ENCODE measurements around the gene PLEK. TPM values are rescaled to one million over a fixed set of nuclear protein-coding genes. Genes with fewer than 3 reads are reported as not detected.
"Not testable (repeated sequence)": the region's sequence is repeated elsewhere in the genome, so short reads cannot be mapped to it uniquely, and the experiment has no call there.

Gene PLEK
- polyA plus RNA-seq, 4 donors = 4.5 to 18.9 (median 7.0) TPM

- DNase-seq (ENCODE audit: low read depth in 4 of 4, low spot score in 3 of 4) = no peak
These were observed 19.5 kb downstream of the PLEK start for GRCh38 chr2:68384485-68385107.

GRCh38 chr2:68385220-68385906 is 20.3 kb downstream of the PLEK start:
- DNase-seq (ENCODE audit: low read depth in 4 of 4, low spot score in 3 of 4) = no peak

DNA sequence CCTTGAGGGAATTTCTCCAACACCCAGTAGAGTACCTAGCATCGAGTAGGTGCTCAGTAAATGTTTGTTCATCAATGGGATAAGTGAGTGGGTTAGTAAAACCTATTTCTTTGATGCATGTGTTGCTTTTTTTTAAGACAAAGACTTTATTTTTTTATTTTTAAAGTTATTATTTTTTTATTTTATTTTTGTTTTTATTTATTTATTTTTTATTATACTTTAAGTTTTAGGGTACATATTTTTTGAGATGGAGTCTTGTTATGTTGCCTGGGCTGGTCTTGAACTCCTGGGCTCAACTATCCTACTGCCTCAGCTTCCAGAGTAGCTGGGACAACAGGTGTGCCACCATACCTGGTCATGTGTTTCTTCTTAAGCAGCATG is 20.8 kb downstream of the PLEK start:
- no peak for DNase-seq (ENCODE audit: low read depth in 4 of 4, low spot score in 3 of 4)

DNA sequence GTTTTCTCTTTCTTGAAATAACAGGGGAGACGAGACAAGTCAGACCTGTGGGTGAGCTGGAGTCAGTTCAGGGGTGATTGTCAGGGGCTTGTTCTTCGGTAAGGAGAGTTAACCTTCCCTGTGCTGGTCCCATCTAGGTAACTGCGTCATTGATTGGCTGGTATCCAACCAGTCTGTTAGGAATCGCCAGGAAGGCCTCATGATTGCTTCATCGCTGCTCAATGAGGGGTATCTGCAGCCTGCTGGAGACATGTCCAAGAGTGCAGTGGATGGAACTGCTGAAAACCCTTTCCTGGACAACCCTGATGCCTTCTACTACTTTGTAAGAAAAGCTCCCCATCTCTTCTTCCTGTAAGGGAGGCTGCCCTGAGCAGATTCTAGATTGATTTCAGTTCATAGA is 21.3 kb downstream of the PLEK start:
- DNase-seq (ENCODE audit: low read depth in 4 of 4, low spot score in 3 of 4) = no peak

DNA sequence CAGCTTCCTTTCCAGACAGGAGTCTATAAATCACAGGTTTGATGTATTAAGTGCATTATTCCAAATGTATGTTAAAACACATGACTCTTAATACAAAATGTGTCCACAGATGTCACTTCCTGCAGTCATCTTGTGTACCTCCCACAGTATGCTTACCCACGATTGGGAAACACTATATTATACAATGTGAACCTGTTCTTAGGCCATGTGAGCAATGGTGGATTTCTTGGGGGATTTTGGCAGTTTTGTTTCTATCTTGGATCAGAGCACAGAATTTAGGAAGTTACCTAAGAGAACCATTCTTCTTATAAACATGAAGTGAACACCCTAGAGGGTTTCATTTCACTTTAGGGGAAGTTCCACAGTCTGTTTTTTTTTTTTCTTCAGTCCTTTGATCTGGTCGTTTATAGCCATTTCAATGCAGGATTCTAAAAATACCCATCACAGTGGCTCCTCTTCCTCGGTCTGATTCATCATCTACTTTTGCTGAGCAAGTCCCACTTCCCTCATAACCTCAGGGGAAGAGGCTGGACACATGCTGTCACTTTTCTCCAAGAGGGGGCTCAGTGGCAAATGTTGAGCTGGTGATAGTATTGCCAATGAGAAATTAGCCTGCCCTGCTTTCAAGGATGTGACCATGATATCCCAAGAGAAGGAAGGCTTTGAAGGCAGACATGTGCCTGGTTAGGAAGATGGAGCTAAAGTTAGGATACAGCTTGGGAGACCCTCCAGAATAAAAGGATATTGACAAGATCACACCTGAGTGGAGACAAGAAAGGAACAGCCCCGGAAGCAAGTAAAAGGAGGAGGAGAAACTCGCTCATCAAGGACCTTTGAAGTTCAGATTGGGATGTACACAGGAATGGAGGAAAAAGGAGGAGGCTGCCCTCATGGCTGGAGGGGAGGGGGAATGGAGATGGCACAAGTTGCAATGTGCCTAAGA is 22.6 kb downstream of the PLEK start:
- no peak for DNase-seq (ENCODE audit: low read depth in 4 of 4, low spot score in 3 of 4)

DNA sequence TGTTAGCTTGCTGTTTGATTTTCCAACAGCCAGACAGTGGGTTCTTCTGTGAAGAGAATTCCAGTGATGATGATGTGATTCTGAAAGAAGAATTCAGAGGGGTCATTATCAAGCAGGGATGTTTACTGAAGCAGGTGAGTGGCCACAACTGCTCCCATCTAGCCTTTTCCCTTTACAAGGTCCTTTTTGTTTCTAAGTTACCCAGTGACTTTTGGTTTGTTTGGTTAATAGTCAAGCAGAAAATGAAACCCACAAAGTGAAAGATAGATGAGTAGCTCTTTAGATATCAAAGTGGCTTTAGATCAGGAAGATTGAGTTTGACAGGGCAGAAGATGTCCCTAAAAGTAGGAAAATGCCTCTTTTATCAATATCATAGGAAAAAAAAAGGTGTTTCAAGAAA is 23.3 kb downstream of the PLEK start:
- no peak for DNase-seq (ENCODE audit: low read depth in 4 of 4, low spot score in 3 of 4)

DNA sequence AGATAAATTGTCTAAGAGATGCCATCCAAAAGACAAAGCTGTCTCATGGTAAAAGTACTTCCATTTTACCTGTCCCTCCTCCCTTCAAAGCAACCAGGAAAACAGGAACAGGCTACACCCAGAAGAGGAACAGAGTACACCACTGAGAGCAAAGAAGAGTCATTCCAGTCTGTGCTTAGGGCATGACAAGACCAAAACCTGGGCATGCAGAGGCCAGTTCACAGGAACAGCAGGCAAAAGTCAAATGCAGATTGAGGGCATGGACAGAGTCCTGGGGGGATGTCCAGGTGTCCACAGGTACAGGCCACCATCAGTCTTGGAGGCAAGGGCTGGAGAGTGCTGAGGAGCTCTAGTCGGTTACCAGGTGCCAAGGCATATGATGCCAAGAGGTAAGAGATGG is 23.7 kb downstream of the PLEK start:
- no peak for DNase-seq (ENCODE audit: low read depth in 4 of 4, low spot score in 3 of 4)

DNA sequence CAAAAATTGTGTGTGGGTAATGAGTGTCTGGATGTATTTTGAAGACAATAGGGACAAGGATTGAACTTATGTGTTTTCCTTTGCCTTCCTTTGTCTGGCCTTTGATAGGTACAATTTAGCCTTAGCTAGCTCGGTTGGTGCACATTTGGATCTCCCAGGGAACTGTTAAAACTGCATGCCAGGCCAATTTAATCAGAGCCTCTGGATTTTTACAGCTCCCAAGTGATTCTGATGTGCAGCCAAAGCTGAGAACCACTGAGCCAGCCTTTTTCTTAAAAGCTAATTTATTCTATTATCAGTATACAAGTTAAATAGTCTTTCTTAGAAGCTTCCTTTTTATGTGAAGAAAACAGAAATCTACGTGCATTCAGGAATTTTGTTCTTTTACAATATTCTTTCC is 25.0 kb downstream of the PLEK start:
- no peak for DNase-seq (ENCODE audit: low read depth in 4 of 4, low spot score in 3 of 4)

DNA sequence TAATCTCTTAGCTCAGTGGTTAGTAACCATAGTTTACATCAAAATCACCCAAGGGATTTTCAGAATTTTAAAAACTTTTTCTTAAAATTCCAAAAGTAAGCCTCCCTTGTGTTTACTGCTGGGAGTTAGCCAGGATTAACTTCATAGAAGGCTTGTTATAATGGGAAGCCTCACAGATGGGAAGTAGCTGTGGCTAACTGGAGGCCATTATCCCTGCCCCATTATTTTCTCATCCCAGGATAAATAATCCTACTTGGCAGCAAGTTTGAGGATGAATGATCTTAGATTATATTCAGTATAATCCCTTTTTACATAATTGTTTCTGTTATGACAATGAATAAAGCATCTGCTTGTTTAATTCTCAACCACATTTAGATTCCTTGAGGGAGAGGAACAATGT is 25.5 kb downstream of the PLEK start:
- DNase-seq (ENCODE audit: low read depth in 4 of 4, low spot score in 3 of 4) = no peak

GRCh38 chr2:68391099-68391498 is 26.0 kb downstream of the PLEK start:
- no peak for DNase-seq (ENCODE audit: low read depth in 4 of 4, low spot score in 3 of 4)

DNA sequence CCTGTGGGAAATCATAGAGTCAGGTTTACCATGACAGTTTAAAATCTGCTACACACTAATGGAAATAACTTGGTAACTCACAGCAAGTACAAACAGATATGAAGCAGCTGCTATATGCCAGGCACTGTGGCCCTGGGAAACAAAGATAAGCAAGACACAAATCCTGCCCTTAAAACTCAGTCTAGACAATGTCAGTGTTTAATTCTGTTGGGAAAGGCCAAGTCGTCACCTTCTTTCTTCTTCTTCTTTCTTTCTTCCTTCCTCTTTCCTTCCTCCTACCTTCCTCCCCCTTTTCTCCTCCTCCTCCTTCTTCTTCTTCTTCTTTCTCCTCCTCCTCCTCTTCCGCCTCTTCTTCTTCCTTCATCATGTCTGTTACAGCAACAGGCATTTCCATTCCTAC is 26.8 kb downstream of the PLEK start:
- no peak for DNase-seq (ENCODE audit: low read depth in 4 of 4, low spot score in 3 of 4)

DNA sequence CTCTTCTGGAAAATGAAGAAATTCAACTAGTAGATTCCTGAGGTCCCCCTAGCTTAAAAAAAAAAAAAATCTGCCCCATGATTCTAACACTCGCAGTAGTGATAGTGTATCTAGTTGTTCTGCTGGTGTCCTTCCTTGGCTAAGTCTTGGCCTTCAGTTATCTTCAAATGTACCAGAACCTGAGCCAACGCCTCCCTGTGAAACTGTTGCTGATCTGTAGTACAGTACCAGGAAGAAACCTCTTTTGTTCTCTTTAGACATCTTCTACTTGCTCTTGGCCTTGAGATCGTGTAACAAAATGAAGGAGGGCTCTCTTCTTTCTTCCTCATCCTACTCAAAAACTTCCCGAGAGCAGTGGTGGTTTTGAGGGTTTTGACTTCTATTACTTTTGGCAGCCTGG is 31.0 kb downstream of the PLEK start:
- no peak for DNase-seq (ENCODE audit: low read depth in 4 of 4, low spot score in 3 of 4)

GRCh38 chr2:68397704-68398263 is 32.7 kb downstream of the PLEK start:
- DNase-seq (ENCODE audit: low read depth in 4 of 4, low spot score in 3 of 4) = not testable (repeated sequence)

- DNase-seq (ENCODE audit: low read depth in 4 of 4, low spot score in 3 of 4) = no peak
These were observed 38.1 kb downstream of the PLEK start for GRCh38 chr2:68403199-68403644.

DNA sequence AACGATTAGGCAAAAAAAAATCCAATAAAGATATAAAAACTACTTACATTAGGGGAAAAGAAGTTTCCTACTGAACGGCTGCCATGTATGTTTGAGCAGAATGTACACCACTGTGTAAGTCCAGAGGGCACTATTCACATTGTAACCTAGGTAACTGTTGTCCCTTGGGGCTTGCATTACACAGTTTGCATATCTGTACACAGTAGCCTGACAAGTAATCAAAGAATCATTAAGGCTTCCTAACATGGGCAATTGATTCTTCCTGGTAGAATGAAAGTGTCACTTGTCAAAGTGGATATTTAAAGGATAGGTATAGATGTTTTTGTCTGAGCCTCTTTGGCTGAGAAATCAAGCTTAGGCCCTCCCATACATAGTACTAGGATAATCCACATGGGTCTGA is 39.1 kb downstream of the PLEK start:
- DNase-seq (ENCODE audit: low read depth in 4 of 4, low spot score in 3 of 4) = no peak

- DNase-seq (ENCODE audit: low read depth in 4 of 4, low spot score in 3 of 4) = no peak
These were observed 40.1 kb downstream of the PLEK start for GRCh38 chr2:68404893-68405799.

GRCh38 chr2:68411397-68412126 is 46.5 kb downstream of the PLEK start:
- DNase-seq (ENCODE audit: low read depth in 4 of 4, low spot score in 3 of 4) = no peak

- no peak for DNase-seq (ENCODE audit: low read depth in 4 of 4, low spot score in 3 of 4)
These were observed 47.2 kb downstream of the PLEK start for GRCh38 chr2:68412127-68412819.

DNA sequence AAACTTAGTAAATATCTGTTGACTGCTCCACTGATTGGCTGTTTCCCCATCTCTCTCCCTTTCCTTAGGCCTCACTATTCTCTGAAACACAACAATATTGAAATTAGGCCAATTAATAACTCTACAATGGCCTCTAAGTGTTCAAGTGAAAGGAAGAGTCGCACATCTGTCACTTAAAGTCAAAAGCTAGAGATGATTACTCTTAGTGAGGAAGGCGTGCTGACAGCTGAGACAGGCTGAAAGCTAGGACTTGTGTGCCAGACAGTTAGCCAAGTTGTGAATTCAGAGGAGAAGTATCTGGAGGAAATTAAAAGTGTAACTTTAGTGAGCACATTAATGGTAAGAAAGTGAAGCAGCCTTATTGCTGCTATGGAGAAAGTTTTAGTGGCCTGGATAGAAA is 48.4 kb downstream of the PLEK start:
- no peak for DNase-seq (ENCODE audit: low read depth in 4 of 4, low spot score in 3 of 4)

All from left renal pelvis (tissue), 4 donors.